DMS53 treated with DMSO at 0.1 percent for 48 hours (cell line): ENCODE results near the gene DPH1.

Experiments
- DNase-seq: peaks from one replicate; lab custom pipeline; 2025; ENCODE audit not compliant: unreplicated experiment; lab: John Stamatoyannopoulos, UW

Gene DPH1

DNA sequence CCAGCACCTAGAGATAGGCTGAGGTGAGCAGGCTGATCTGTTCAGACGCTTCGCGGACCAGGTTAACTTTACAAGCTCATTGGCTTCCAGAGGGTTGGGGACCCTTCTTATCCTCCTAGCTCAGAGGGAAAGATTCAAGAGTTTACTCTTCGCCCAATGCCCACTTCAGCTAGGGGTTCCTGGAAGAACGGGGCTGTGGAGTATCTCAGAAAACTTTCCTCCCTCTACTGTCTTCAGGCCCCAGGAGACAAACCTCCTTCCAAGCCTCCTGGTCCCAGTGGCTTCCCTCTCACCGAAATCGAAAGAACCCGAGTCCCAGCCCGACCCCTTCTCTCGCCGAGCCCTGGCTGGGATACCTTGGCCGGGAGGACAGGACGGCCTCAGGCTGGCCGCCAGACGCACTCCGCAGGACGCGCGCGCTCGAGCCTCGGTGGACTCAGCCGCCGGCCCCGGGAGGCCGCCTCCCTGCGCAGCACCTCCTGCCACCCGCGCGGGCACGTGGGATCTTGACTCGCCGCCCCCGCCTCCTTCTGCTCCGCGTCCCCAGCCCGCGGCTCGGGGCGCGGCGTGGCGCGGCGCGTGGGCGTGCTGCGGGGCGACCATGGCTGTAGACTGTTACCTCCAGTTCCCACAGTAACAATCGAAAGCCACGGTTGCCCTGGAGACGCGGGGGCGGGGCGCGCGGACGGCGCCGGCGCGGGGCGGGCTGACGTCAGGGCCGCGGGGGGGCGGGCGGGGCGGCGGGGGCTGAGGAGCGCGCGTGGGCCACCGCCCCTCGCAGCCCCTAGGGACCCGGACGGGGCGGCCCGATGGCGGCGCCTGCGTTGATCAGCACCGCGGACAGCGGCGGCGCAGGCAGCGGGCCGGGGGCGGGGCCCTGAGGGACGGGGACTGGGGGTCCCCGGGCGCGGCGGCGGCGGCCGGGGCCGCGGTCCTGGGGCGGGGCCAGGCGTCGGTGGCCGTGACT is 19.7 kb downstream of the DPH1 start:
- DNase-seq, result peak; percentile 13

DNA sequence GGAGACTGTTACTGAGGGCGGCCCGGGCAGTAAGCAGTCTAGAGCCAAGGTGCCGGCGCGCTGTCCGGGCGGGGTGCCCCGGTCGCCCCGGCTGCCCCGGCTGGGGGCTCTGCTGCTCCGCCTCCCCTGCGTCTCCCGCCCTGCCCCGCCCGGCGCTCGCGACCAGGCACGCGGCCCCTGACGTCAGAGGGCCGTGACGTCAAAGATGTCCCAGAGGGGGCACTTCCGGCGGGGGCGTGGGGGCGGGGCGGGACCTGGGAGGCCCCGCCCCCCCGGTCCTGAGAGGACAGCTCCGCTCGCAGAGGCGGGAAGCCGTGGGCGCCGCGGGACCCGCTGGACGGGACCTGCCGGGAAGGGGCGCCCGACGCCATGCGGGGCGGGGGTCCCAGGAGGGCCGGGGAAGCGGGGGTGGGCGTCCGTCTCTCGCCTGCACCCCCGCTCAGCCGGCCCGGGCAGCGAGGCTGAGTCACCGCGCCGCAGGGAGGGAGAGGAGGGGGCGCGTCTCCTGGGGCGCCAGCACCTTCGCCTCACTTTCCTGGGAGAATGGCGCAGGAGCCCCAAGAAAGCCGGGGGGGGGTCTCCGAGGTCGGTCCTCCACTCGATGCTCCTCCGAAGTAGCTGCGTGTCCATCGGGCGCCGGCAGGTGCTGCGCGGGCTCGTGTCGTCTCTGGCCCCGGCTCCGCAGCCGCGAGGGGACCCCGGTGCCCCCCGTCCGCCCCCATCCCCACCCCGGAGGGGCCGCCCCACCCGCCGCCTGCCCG is 20.5 kb downstream of the DPH1 start:
- peak; percentile 25 for DNase-seq

DNA sequence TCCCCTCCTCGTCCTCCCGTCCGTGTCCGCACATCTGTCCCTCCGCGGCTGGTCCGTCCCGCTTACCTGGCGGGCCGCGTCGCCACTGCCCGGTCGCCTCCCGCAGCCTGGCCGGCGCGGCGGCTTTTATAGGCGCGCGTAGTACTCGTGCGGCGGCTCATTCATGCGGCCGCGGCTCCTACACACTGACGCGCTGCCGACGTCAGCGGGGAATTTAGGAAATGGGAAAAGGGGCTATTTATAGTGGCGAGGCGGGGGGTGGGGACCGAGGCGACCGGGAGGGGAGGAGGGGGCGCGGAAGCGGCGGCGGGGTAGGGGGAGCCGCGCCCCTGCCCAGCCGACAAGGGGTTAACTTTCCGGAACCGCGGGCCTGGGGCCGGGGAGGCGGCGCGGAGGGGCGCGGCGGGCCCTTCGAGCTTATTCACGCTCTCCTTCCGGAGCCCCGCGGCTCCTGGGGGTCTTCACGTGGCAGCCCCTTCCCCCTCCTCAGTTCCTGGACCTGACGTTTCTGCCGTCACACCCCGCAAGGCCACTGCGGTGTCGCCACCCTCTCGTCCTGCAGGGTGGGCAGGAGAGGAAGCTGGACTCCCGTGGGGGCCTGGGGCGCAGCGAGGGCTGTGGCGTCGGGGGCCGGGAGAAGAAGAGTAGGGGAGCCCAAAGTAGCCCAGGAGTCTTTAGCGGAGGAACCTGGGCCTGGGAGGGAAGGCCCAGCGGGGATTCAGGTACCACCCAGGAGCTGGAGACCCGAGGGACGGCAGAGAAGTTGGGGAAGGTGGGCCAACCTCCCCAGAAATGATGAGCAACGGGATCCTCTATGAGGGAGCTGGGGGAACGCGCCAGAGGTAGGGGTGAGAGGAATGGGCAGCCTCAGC is 21.3 kb downstream of the DPH1 start:
- peak; percentile 6 for DNase-seq

DNA sequence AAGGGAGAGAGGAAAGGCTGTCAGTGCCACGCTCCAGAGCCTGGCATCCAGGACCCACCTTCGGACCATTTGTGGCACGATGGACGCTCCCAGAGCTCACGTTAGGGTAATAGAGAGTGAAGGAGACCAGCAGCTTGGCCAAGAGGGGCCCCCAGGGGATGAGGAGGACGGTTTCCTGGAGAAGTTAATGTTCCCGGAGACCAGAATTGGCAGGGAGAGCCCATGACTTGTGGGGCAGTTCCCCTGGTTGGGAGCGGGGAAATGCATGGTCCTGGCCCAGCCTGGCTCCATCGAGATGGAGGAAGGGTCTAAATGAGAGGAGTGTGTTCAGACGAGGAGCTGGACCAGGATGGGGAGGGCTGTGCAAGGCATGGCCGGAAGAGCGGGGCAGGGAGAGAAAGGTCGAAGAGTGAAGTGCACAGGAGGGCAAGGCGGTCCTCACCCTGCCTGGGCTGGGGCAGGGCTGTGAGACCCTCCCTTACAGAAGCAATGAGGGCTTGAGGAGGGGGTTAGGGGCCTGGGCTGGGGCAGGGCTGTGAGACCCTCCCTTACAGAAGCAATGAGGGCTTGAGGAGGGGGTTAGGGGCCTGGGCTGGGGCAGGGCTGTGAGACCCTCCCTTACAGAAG is 22.1 kb downstream of the DPH1 start:
- no peak for DNase-seq

DNA sequence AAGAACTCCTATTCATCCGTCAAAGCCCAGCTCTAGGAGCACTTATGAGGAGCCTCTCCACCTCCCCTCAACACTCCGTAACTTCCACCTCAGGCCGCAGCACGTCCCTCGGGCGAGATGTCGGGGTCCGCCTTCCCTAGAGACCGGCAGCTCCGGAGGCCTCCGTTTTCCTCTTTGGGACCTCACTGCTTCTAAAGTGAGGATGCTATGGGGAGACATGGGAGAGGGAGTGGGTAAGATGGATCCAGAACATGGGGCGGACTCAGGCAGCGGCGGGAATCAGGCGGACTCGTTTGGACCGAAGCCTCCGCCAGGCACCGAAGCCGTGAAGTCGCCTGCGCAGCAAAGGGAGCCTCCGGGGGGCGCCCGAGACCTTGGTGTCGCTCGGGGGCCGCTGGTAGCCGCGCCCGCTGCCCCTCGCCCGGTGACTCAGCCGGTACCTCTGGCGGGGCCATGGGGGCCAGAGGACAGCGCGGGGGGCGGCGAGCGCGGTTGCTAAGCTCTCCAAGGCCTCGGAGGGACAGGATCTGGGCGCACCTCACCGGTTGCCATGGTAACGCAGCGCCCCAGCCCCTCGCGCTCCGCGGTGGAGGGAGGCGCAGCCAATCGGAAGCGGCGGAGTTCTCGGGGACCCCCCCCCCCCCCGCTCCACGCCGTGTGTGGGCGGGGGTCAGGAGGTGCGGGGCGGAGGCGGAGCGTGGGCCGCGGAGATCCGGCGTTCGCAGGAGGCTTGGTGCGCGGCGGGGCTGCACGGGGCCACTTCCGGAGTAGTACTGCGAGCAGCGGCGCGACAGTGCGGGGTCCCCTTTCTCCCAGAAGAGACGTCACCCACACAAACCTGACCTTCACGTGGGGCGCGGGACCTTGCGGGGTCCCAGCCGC is 23.7 kb downstream of the DPH1 start:
- DNase-seq, result peak; percentile 12

DNA sequence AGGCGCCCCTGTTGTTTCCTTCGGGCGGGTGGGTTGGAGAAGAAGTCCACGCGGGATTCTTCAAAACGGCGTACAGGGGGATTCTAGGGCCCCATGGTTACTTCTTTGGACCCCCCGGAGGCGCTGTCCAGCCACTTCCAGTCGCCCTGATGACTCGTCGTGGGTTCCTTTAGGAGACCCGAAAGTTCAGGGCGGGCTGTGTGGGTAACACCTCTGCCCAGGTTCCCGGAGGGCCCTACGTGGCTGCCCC is 24.2 kb downstream of the DPH1 start:
- DNase-seq, result no peak

DNA sequence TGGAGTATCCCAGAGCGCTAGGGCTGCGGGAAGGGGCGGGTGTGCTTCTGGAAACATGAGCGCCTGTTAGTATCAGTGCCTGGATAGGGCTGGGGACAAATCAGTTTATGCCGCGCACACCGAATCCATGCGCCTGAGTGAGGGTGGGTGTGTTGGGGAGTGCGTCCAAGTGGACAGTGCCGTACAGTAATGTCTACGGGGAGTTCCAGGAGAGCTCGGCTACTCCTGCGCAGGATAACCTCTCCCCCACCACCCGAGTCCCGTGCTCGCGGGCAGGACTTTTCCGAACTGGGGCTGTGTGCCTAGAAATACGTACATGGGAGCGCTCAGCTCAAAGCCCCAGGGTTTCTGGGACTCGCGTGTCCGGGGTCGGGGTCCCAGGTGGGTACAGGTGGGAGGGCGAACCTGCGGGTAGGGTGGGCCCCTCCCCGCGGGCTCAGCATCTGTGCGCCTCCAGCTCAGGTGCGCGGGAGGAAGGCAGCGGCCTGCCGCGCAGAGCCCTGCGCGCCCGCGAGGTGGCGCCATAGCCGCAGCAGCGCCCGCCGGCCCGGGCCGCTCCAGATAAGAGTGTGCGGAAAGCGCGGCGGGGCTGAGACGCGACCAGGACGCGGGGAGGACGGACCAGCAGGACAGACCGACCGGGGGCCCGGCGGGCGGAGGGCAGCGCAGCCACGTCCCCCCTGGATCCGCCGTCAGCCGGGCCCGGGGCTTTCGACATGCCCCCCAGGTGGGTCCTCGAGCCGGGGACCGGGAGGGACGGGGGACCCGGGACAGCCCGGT is 24.7 kb downstream of the DPH1 start, which contains the start of gene HIC1:
Gene HIC1, plus strand, starts transcription at position 592 of the 780 bp plus-strand sequence. CDS start 1,588 bp downstream, outside the sequence.
- peak; percentile 61 for DNase-seq

DNA sequence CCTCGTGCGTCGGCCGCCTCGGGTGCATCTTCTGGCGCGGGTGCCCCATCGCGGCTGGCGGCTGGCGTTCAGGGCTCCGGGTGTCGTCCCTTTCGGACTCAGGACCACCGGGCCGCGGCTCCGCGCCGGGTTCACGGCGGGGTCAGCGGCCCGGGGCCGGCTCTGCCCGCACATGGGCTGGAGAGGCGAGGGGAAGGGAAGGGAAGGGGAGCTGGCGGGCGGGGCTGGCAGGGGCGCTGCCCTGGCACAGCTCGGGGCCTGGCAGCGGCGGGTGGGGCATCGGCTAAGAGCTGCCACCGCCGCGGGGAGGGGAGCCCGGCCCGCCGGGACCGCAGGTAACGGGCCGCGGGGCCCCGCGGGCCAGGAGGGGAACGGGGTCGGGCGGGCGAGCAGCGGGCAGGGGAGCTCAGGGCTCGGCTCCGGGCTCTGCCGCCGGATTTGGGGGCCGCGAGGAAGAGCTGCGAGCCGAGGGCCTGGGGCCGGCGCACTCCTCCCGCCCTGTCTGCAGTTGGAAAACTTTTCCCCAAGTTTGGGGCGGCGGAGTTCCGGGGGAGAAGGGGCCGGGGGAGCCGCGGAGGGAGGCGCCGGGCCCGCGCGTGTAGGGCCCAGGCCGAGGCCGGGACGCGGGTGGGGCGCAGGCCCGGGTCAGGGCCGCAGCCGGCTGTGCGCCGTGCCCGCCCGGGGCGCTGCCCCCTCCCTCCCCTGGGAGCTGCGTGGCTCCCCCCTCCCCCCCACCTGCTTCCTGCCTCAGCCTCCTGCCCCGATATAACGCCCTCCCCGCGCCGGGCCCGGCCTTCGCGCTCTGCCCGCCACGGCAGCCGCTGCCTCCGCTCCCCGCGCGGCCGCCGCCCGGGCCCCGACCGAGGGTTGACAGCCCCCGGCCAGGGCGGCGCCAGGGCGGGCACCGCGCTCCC is 25.6 kb downstream of the DPH1 start:
- no peak for DNase-seq

DNA sequence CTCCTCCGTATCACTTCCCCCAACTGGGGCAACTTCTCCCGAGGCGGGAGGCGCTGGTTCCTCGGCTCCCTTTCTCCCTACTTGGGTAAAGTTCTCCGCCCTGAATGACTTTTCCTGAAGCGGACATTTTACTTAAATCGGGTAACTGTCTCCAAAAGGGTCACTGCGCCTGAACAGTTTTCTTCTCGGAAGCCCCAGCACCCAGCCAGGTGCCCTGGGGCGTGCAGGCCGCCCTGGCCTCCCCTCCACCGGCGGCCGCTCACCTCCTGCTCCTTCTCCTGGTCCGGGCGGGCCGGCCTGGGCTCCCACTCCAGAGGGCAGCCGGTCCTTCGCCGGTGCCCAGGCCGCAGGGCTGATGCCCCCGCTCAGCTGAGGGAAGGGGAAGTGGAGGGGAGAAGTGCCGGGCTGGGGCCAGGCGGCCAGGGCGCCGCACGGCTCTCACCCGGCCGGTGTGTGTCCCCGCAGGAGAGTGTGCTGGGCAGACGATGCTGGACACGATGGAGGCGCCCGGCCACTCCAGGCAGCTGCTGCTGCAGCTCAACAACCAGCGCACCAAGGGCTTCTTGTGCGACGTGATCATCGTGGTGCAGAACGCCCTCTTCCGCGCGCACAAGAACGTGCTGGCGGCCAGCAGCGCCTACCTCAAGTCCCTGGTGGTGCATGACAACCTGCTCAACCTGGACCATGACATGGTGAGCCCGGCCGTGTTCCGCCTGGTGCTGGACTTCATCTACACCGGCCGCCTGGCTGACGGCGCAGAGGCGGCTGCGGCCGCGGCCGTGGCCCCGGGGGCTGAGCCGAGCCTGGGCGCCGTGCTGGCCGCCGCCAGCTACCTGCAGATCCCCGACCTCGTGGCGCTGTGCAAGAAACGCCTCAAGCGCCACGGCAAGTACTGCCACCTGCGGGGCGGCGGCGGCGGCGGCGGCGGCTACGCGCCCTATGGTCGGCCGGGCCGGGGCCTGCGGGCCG is 26.5 kb downstream of the DPH1 start:
- DNase-seq, result peak; percentile 30

DNA sequence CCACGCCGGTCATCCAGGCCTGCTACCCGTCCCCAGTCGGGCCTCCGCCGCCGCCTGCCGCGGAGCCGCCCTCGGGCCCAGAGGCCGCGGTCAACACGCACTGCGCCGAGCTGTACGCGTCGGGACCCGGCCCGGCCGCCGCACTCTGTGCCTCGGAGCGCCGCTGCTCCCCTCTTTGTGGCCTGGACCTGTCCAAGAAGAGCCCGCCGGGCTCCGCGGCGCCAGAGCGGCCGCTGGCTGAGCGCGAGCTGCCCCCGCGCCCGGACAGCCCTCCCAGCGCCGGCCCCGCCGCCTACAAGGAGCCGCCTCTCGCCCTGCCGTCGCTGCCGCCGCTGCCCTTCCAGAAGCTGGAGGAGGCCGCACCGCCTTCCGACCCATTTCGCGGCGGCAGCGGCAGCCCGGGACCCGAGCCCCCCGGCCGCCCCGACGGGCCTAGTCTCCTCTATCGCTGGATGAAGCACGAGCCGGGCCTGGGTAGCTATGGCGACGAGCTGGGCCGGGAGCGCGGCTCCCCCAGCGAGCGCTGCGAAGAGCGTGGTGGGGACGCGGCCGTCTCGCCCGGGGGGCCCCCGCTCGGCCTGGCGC is 27.3 kb downstream of the DPH1 start:
- DNase-seq, result no peak

DNA sequence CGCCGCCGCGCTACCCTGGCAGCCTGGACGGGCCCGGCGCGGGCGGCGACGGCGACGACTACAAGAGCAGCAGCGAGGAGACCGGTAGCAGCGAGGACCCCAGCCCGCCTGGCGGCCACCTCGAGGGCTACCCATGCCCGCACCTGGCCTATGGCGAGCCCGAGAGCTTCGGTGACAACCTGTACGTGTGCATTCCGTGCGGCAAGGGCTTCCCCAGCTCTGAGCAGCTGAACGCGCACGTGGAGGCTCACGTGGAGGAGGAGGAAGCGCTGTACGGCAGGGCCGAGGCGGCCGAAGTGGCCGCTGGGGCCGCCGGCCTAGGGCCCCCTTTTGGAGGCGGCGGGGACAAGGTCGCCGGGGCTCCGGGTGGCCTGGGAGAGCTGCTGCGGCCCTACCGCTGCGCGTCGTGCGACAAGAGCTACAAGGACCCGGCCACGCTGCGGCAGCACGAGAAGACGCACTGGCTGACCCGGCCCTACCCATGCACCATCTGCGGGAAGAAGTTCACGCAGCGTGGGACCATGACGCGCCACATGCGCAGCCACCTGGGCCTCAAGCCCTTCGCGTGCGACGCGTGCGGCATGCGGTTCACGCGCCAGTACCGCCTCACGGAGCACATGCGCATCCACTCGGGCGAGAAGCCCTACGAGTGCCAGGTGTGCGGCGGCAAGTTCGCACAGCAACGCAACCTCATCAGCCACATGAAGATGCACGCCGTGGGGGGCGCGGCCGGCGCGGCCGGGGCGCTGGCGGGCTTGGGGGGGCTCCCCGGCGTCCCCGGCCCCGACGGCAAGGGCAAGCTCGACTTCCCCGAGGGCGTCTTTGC is 28.0 kb downstream of the DPH1 start:
- no peak for DNase-seq

DNA sequence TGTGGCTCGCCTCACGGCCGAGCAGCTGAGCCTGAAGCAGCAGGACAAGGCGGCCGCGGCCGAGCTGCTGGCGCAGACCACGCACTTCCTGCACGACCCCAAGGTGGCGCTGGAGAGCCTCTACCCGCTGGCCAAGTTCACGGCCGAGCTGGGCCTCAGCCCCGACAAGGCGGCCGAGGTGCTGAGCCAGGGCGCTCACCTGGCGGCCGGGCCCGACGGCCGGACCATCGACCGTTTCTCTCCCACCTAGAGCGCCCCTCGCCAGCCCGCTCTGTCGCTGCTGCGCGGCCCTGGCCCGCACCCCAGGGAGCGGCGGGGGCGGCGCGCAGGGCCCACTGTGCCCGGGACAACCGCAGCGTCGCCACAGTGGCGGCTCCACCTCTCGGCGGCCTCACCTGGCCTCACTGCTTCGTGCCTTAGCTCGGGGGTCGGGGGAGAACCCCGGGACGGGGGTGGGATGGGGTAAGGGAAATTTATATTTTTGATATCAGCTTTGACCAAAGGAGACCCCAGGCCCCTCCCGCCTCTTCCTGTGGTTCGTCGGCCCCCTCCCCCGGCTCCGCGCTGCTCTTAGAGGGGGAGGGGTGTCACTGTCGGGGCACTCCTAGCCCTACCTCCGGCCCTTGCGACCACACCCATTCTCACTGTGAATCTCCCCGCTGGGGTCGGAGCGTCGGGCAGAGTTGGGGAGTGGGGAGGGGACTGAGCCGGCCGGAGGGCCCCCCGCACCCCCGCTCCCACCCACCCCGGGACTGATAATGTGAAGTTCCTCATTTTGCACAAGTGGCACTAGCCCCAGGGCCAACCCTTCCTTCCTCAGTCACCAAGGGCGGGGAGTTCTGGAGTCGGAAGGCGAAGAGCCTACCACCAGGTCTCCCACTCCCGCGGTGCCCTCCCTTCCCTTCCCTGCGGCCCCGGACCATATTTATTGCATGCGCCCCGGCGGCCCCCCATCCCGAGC is 28.9 kb downstream of the DPH1 start:
- peak; percentile 11 for DNase-seq

DNA sequence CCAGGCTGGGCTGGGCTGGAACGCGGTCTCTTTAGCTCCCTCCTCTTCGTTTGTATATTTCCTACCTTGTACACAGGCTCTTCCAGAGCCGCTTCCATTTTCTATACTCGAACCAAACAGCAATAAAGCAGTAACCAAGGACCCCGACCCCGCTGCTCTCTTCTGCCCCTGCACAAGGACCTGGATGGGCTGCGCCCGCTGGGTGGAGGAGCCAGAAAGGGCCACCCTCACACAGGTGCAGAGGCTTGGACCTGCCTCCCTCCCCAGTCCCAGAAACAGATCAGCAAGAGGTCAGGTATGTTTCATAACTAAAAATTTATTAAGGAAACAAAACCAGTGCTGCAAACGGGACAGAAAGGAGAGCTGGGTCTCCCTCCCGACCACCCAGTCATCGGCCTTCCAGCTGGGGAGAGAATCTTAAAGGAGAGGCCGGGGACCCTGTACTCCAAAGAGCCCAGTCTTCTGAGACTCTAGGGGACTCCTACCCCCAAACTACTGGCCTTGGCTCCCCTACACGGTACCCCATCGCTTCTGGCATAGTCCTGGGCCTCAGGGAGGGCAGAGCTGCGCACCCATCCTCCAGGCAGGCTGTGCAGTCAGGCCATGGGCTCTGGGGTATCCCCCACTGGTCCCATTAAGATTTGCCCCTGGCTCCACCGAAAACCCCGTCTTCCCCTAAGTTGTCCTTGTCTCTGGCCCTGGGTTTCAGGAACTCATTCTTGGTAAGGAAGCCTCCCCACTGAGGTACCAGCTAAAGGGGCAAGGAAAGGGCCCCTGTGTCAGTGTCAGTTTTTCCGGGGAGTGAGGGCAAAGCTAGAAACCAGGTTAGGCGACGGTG is 29.8 kb downstream of the DPH1 start:
- DNase-seq, result no peak

DNA sequence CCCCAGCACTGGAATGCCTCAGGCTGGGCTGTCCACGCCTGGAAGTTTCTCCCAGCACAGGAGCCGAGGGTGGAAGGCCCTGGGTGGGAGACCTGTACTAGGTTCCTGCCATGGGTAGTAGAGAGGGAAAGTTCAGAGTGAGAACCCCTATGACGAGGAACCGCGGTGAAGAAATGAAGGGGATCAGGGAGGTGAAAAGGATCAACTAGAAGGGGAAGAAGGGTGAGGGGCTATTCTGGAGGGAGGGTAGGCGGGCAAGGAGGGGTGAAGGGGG is 30.4 kb downstream of the DPH1 start:
- DNase-seq, result no peak
